SK-N-SH (cell line): Measurements from ENCODE around the gene GRM5. TPM values are rescaled to one million over a fixed set of nuclear protein-coding genes. Genes with fewer than 3 reads are reported as not detected.

Experiments
- CTCF ChIA-PET: fragments of 300-600, 350-600 bp; formaldehyde crosslinking; extraction: SDS; loops from one replicate; lab custom pipeline; 2021; lab: Yijun Ruan, JAX
- POLR2A ChIA-PET: fragments of 350-600 bp; sonication (Branson Sonifier 250); formaldehyde crosslinking; extraction: SDS; loops from one replicate; lab custom pipeline; 2020; ENCODE audit warnings: antibody characterized with exemption, inconsistent platforms; lab: Yijun Ruan, JAX
- DNase-seq: peaks from one replicate; pipeline ENCODE4 v3.0.0; 2012
- H2AFZ ChIP-seq: fragments of 200-600 bp; sonication (generic); 2 replicates; pipeline ENCODE4 v1.8.1; 2016; ENCODE audit warnings: antibody characterized with exemption, mild to moderate bottlenecking, low read depth
- H3F3A ChIP-seq: fragments of 200-600 bp; sonication (generic); replicated peaks from 2 replicates; pipeline ENCODE3; 2016; ENCODE audit warnings: antibody characterized with exemption, mild to moderate bottlenecking; ENCODE audit not compliant: insufficient read depth
- H3K27ac ChIP-seq, 2 experiments: fragments of 200-500 bp in 1 of 2; fragments of 200-600 bp in 1 of 2; sonication (Bioruptor generic) in 1 of 2; sonication (generic), shearing (Covaris generic) in 1 of 2; 2 replicates each; pipeline versions ENCODE4 v1.5.1 to v1.6.1; 2014 to 2016; ENCODE audit warnings: low read depth in 2 of 2, inconsistent platforms in 1 of 2, low read length in 1 of 2, mild to moderate bottlenecking in 1 of 2, mixed read lengths in 1 of 2
- H3K27me3 ChIP-seq: fragments of 200-600 bp; sonication (generic), shearing (Covaris generic); 2 replicates; pipeline ENCODE4 v1.6.1; 2016; ENCODE audit warnings: mixed run types; ENCODE audit not compliant: insufficient read depth
- H3K36me3 ChIP-seq, 2 experiments: fragments of 200-500 bp in 1 of 2; fragments of 200-600 bp in 1 of 2; sonication (Bioruptor generic) in 1 of 2; sonication (generic) in 1 of 2; replicated peaks in 1 of 2; 2 replicates each; pipeline versions ENCODE3 to v1.5.1; 2014 to 2016; ENCODE audit warnings: low read length in 1 of 2, mild to moderate bottlenecking in 1 of 2; ENCODE audit not compliant: insufficient read depth in 2 of 2, control insufficient read depth in 1 of 2
- H3K4me1 ChIP-seq, 2 experiments: fragments of 200-500 bp in 1 of 2; fragments of 200-600 bp in 1 of 2; sonication (Bioruptor generic) in 1 of 2; sonication (generic), shearing (Covaris generic) in 1 of 2; 2 replicates each; pipeline versions ENCODE4 v1.5.1 to v1.6.1; 2014 to 2016; ENCODE audit warnings: low read depth in 1 of 2, low read length in 1 of 2, mixed run types in 1 of 2; ENCODE audit not compliant: insufficient read depth in 2 of 2, control insufficient read depth in 1 of 2
- H3K4me2 ChIP-seq: fragments of 200-600 bp; sonication (generic), shearing (Covaris generic); 2 replicates; pipeline ENCODE4 v1.6.1; 2017; ENCODE audit warnings: mixed run types
- H3K4me3 ChIP-seq, 2 experiments: fragments of 200-500 bp in 1 of 2; fragments of 200-600 bp in 1 of 2; sonication (Bioruptor generic) in 1 of 2; sonication (generic), shearing (Covaris generic) in 1 of 2; 2 replicates each; pipeline versions ENCODE4 v1.5.1 to v1.8.1; 2014 to 2016; ENCODE audit warnings: low read depth in 2 of 2, inconsistent platforms in 1 of 2, low read length in 1 of 2, mild to moderate bottlenecking in 1 of 2, mixed read lengths in 1 of 2, moderate library complexity in 1 of 2
- H3K79me2 ChIP-seq: fragments of 200-600 bp; sonication (generic); 2 replicates; pipeline ENCODE4 v1.8.1; 2017; ENCODE audit warnings: mild to moderate bottlenecking; ENCODE audit not compliant: insufficient read depth
- H3K9ac ChIP-seq: fragments of 200-600 bp; sonication (generic); 2 replicates; pipeline ENCODE4 v1.6.1; 2017; ENCODE audit warnings: mixed run types
- H3K9me2 ChIP-seq: fragments of 200-600 bp; sonication (generic); 2 replicates; pipeline ENCODE4 v1.6.1; 2017; ENCODE audit warnings: mixed run types
- H3K9me3 ChIP-seq: fragments of 200-600 bp; sonication (generic); 2 replicates; pipeline ENCODE4 v1.6.1; 2017; ENCODE audit warnings: mixed run types, mild to moderate bottlenecking, moderate library complexity
- H4K20me1 ChIP-seq: fragments of 200-600 bp; sonication (generic); 2 replicates; pipeline ENCODE4 v1.6.1; 2017; ENCODE audit warnings: mild to moderate bottlenecking, mixed run types; ENCODE audit not compliant: insufficient read depth
- EZH2phosphoT487 ChIP-seq: fragments of 200-600 bp; sonication (generic); IDR thresholded peaks from 2 replicates; pipeline ENCODE4 v1.6.1; 2017; ENCODE audit warnings: low read depth, mixed run types, mild to moderate bottlenecking, antibody characterized with exemption, moderate library complexity, borderline replicate concordance
- FOSL2 ChIP-seq: IDR thresholded peaks from 2 replicates; pipeline ENCODE4 v1.4.0; 2012; ENCODE audit warnings: low read depth, mild to moderate bottlenecking, moderate library complexity, borderline replicate concordance
- FOXJ3 ChIP-seq: sonication (generic); formaldehyde crosslinking; IDR thresholded peaks from 2 replicates; pipeline ENCODE4 v1.5.1; 2020; ENCODE audit warnings: mild to moderate bottlenecking, missing genetic modification reagents
- FOXM1 ChIP-seq: IDR thresholded peaks from 2 replicates; pipeline ENCODE4 v1.4.0; 2012; ENCODE audit warnings: low read depth, mild to moderate bottlenecking
- JUND ChIP-seq: IDR thresholded peaks from 2 replicates; pipeline ENCODE4 v1.4.0; 2012
- MEF2A ChIP-seq: IDR thresholded peaks from 2 replicates; pipeline ENCODE4 v1.4.0; 2012; ENCODE audit warnings: low read depth, borderline replicate concordance
- NRF1 ChIP-seq: IDR thresholded peaks from 2 replicates; pipeline ENCODE4 v1.6.1; 2012; ENCODE audit warnings: low read depth, mild to moderate bottlenecking, low read length
- RAD21 ChIP-seq: IDR thresholded peaks from 2 replicates; pipeline ENCODE4 v1.6.1; 2012; ENCODE audit warnings: mild to moderate bottlenecking, low read length
- RFX5 ChIP-seq: IDR thresholded peaks from 2 replicates; pipeline ENCODE4 v1.6.1; 2012; ENCODE audit warnings: mild to moderate bottlenecking, improper control_type of control experiment, low read length
- TCF12 ChIP-seq: IDR thresholded peaks from 2 replicates; pipeline ENCODE4 v1.4.0; 2012
- TEAD4 ChIP-seq: IDR thresholded peaks from 2 replicates; pipeline ENCODE4 v1.4.0; 2012; ENCODE audit warnings: mild to moderate bottlenecking, borderline replicate concordance; ENCODE audit not compliant: insufficient read depth
- WGBS: methylation state at CpG from one replicate; pipeline ENCODE4 v1.1.6; 2017; ENCODE audit warnings: low lambda C conversion rate; 5-methylcytosine and 5-hydroxymethylcytosine counted together
- polyA plus RNA-seq, 3 experiments: library from polyadenylated mRNA; depleted of rRNA; stranded (reverse); fragments of >200 nt; gene quantifications; 2 replicates each; pipeline ENCODE4 v1.2.3, GENCODE V29; 2012
- TF ChIP-seq, protein P1 (sequence below): IDR thresholded peaks from 2 replicates; pipeline ENCODE4 v1.4.0; 2012; ENCODE audit warnings: low read depth, borderline replicate concordance
- TF ChIP-seq, protein P2 (sequence below): fragments of 150-350 bp; IDR thresholded peaks from 2 replicates; pipeline ENCODE4 v1.6.1; 2016; ENCODE audit warnings: mild to moderate bottlenecking, low read depth, low read length
- TF ChIP-seq, protein P3 (sequence below): fragments of 200-600 bp; sonication (generic); IDR thresholded peaks from 2 replicates; pipeline ENCODE4 v1.6.1; 2017; ENCODE audit warnings: antibody characterized with exemption, mild to moderate bottlenecking, moderate library complexity

GRM5 gene
- polyA plus RNA-seq, 1 of the 3 experiments (the other 2 are of a cell fraction), result not detected

DNA sequence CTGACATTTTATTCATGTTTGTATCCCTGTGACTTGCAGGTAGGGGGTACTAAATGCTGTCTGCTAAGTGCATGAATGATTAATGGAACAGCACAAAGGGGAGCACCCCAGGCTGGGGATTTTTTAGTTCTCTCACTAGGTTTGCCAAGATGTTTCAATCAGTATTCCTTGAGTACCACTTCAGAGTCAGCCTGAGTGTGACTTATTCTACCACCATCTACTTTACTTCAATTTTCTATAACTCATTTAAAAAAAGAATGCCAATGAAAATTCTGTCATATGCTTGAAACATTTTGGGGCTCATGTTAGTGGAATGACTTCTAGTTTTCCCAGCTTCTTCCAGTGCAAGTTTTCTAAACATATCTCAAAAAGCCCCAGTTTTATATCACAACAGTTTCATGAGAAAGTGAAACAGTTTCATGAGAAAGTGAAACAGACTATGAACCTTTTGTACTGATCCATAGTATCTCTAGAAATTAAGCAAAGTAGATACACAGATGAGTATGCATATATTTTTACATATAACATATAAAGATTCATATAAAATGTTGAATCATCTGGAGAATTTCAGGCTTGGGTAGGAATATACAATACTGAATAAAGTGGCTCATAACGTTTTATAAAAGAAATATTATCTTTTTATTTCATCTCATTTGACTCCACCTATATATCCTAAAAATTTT is 252.4 kb downstream of the GRM5 start:
- no peaks in the 10 kb centered on the region for H3K36me3 ChIP-seq
- no peaks in the 10 kb centered on the region for H3K27me3 ChIP-seq
- H3K9me3 ChIP-seq, result no peaks in the 10 kb centered on the region; the same call in 1 of the 2 replicates
- H3K27ac ChIP-seq, result no peak overlapping the region
- ChIA-PET POLR2A (no interaction called here), CTCF (no interaction called here)
- H3F3A ChIP-seq, result no peaks in the 10 kb centered on the region
- no peaks in the 10 kb centered on the region for H3K9me2 ChIP-seq
- H3K4me3 ChIP-seq, result no peak overlapping the region
- no peak overlapping the region for H2AFZ ChIP-seq
- no peak overlapping the region for H3K9ac ChIP-seq
- no peak overlapping the region for H3K4me2 ChIP-seq
- H3K4me1 ChIP-seq, result no peaks in the 10 kb centered on the region
- H4K20me1 ChIP-seq, result no peaks in the 10 kb centered on the region
- 0% methylated on average over 1 of the region's 1 CpG for WGBS
- no peak for DNase-seq
- TF ChIP-seq, protein P1, sequence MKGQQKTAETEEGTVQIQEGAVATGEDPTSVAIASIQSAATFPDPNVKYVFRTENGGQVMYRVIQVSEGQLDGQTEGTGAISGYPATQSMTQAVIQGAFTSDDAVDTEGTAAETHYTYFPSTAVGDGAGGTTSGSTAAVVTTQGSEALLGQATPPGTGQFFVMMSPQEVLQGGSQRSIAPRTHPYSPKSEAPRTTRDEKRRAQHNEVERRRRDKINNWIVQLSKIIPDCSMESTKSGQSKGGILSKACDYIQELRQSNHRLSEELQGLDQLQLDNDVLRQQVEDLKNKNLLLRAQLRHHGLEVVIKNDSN, result no peak
- no peak for TF ChIP-seq FOSL2
- no peak for TF ChIP-seq TCF12
- no peak for TF ChIP-seq FOXM1
- TF ChIP-seq JUND, result no peak
- no peak for TF ChIP-seq FOXJ3
- TF ChIP-seq MEF2A, result no peak
- no peaks in the 10 kb centered on the region for H3K79me2 ChIP-seq

DNA sequence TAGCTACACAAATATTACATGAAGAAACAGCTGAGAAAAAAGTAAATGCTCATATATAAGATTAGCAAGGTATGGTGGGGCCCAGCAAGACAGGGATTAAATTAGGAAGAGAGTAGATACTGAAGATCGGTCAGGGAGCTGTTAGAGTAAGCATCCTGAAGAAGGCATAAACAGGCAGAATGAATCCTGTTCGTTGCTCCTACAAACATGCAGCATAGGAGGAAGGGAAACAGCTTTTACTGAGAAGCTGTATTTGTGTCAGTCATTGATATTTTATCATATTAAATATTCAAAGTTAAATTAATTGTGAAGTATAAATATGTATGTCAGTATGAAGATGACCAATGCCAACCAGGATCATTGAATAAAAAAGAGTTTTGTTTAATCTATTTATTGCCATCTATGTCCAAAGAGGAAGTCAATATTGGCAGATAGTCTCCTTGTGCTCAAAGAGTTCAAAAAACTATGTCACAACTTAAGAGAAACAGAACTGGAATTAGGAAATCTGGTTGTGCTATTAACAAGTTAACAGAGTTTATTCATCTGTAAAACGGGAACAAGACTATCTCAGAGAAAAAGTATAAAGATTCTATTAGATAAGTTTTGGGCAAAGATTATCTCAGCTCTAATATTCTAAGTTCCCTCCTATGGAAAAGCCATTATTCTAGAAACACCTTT is 255.2 kb downstream of the GRM5 start:
- WGBS, result 0% methylated on average over 3 of the region's 3 CpGs
- H3K4me3 ChIP-seq, result no peak overlapping the region
- H3K27ac ChIP-seq, result no peak overlapping the region
- H3K9ac ChIP-seq, result no peak overlapping the region
- no peak overlapping the region for H3K4me2 ChIP-seq
- no peaks in the 10 kb centered on the region for H3K79me2 ChIP-seq
- no peaks in the 10 kb centered on the region for H4K20me1 ChIP-seq
- no peaks in the 10 kb centered on the region for H3F3A ChIP-seq
- no peaks in the 10 kb centered on the region for H3K9me2 ChIP-seq
- no peaks in the 10 kb centered on the region; the same call in 1 of the 2 replicates for H3K9me3 ChIP-seq
- CTCF ChIA-PET, result no interaction called here
- DNase-seq, result no peak
- POLR2A ChIA-PET, result no interaction called here
- H3K27me3 ChIP-seq, result no peaks in the 10 kb centered on the region
- TF ChIP-seq RFX5, result no peak
- no peak for TF ChIP-seq FOXJ3
- no peak for TF ChIP-seq FOXM1
- TF ChIP-seq NRF1, result no peak
- no peak for TF ChIP-seq TEAD4
- TF ChIP-seq, protein P2, sequence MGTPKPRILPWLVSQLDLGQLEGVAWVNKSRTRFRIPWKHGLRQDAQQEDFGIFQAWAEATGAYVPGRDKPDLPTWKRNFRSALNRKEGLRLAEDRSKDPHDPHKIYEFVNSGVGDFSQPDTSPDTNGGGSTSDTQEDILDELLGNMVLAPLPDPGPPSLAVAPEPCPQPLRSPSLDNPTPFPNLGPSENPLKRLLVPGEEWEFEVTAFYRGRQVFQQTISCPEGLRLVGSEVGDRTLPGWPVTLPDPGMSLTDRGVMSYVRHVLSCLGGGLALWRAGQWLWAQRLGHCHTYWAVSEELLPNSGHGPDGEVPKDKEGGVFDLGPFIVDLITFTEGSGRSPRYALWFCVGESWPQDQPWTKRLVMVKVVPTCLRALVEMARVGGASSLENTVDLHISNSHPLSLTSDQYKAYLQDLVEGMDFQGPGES, result no peak
- no peak for TF ChIP-seq TCF12
- TF ChIP-seq EZH2phosphoT487, result no peak
- TF ChIP-seq JUND, result no peak
- TF ChIP-seq, protein P3, sequence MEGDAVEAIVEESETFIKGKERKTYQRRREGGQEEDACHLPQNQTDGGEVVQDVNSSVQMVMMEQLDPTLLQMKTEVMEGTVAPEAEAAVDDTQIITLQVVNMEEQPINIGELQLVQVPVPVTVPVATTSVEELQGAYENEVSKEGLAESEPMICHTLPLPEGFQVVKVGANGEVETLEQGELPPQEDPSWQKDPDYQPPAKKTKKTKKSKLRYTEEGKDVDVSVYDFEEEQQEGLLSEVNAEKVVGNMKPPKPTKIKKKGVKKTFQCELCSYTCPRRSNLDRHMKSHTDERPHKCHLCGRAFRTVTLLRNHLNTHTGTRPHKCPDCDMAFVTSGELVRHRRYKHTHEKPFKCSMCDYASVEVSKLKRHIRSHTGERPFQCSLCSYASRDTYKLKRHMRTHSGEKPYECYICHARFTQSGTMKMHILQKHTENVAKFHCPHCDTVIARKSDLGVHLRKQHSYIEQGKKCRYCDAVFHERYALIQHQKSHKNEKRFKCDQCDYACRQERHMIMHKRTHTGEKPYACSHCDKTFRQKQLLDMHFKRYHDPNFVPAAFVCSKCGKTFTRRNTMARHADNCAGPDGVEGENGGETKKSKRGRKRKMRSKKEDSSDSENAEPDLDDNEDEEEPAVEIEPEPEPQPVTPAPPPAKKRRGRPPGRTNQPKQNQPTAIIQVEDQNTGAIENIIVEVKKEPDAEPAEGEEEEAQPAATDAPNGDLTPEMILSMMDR, result no peak
- no peak for TF ChIP-seq RAD21
- no peaks in the 10 kb centered on the region for H3K36me3 ChIP-seq
- no peaks in the 10 kb centered on the region for H3K4me1 ChIP-seq
- H2AFZ ChIP-seq, result no peak overlapping the region
